Neuronal stem cell (in vitro differentiated cells): ENCODE data around the gene HBA1.
"Not testable (repeated sequence)": the region's sequence is repeated elsewhere in the genome, so short reads cannot be mapped to it uniquely, and the experiment has no call there.

Source experiments
- DNase-seq: peaks from one replicate; pipeline ENCODE4 v3.0.0-alpha.2; 2013; ENCODE audit warnings: low spot score
- H2AFZ ChIP-seq: one replicate; pipeline ENCODE4 v1.6.1; 2013; ENCODE audit warnings: mild to moderate bottlenecking, low read length, inconsistent platforms
- H2AK5ac ChIP-seq: 2 replicates; pipeline ENCODE4 v1.6.1; 2013; ENCODE audit warnings: low read depth, mild to moderate bottlenecking, inconsistent platforms, low read length, moderate library complexity, mixed read lengths
- H2BK120ac ChIP-seq: 2 replicates; pipeline ENCODE4 v1.6.1; 2013; ENCODE audit warnings: low read depth, mild to moderate bottlenecking, inconsistent platforms, low read length, moderate library complexity, mixed read lengths
- H2BK12ac ChIP-seq: one replicate; pipeline ENCODE4 v1.6.1; 2013; ENCODE audit warnings: low read length, inconsistent platforms
- H2BK15ac ChIP-seq: 2 replicates; pipeline ENCODE4 v1.6.1; 2013; ENCODE audit warnings: mild to moderate bottlenecking, low read length, inconsistent platforms, mixed read lengths
- H2BK5ac ChIP-seq: one replicate; pipeline ENCODE4 v1.6.1; 2013; ENCODE audit warnings: inconsistent platforms, mild to moderate bottlenecking, low read length, moderate library complexity
- H3K14ac ChIP-seq: one replicate; pipeline ENCODE4 v1.6.1; 2013; ENCODE audit warnings: low read length, inconsistent platforms
- H3K18ac ChIP-seq: 2 replicates; pipeline ENCODE4 v1.6.1; 2013; ENCODE audit warnings: low read length, inconsistent platforms
- H3K23ac ChIP-seq: 2 replicates; pipeline ENCODE4 v1.6.1; 2013; ENCODE audit warnings: low read depth, mild to moderate bottlenecking, mixed read lengths, low read length, inconsistent platforms; ENCODE audit not compliant: poor library complexity
- H3K27ac ChIP-seq: replicated peaks from 3 replicates; pipeline ENCODE4 v1.5.1; 2013; ENCODE audit warnings: low read length, inconsistent platforms
- H3K27me3 ChIP-seq, 3 experiments: 2 replicates each; pipeline ENCODE4 v1.6.1; 2013; ENCODE audit warnings: low read length in 3 of 3, mild to moderate bottlenecking in 2 of 3, inconsistent platforms in 1 of 3, low read depth in 1 of 3, mixed read lengths in 1 of 3, moderate library complexity in 1 of 3; ENCODE audit not compliant: control insufficient read depth in 3 of 3, insufficient read depth in 3 of 3
- H3K36me3 ChIP-seq, 2 donors: replicated peaks in 1 of 2; 2 replicates each; pipeline ENCODE4 v1.6.1; 2013; ENCODE audit warnings: low read length in 2 of 2; ENCODE audit not compliant: control insufficient read depth in 2 of 2, insufficient read depth in 2 of 2
- H3K4ac ChIP-seq: 2 replicates; pipeline ENCODE4 v1.6.1; 2013; ENCODE audit warnings: inconsistent platforms, mild to moderate bottlenecking, low read length, moderate library complexity
- H3K4me1 ChIP-seq, 2 donors: 1 replicate in 1 of 2; 2 replicates in 1 of 2; pipeline ENCODE4 v1.6.1; 2013; ENCODE audit warnings: low read length in 2 of 2, low read depth in 1 of 2; ENCODE audit not compliant: control insufficient read depth in 2 of 2, insufficient read depth in 1 of 2
- H3K4me2 ChIP-seq: one replicate; pipeline ENCODE4 v1.6.1; 2013; ENCODE audit warnings: mild to moderate bottlenecking, low read length, inconsistent platforms; ENCODE audit not compliant: insufficient read depth, poor library complexity, severe bottlenecking
- H3K4me3 ChIP-seq, 2 donors: 2 replicates each; pipeline ENCODE4 v1.5.1; 2013; ENCODE audit warnings: low read length in 2 of 2, mild to moderate bottlenecking in 2 of 2, inconsistent platforms in 1 of 2, moderate library complexity in 1 of 2
- H3K79me1 ChIP-seq: one replicate; pipeline ENCODE4 v1.6.1; 2013; ENCODE audit warnings: low read depth, mild to moderate bottlenecking, inconsistent platforms, low read length, moderate library complexity
- H3K9ac ChIP-seq: one replicate; pipeline ENCODE4 v1.6.1; 2013; ENCODE audit warnings: mild to moderate bottlenecking, low read depth, low read length, inconsistent platforms; ENCODE audit not compliant: poor library complexity
- H3K9me3 ChIP-seq, 2 donors: replicated peaks in 1 of 2; 2 replicates each; pipeline versions ENCODE3 to v1.6.1; 2013; ENCODE audit warnings: low read length in 2 of 2, mild to moderate bottlenecking in 2 of 2, inconsistent platforms in 1 of 2, low read depth in 1 of 2, mixed read lengths in 1 of 2, moderate library complexity in 1 of 2; ENCODE audit not compliant: control insufficient read depth in 2 of 2, insufficient read depth in 1 of 2
- H4K8ac ChIP-seq: one replicate; pipeline ENCODE4 v1.6.1; 2013; ENCODE audit warnings: low read depth, mild to moderate bottlenecking, inconsistent platforms, low read length, moderate library complexity
- H4K91ac ChIP-seq: one replicate; pipeline ENCODE4 v1.6.1; 2013; ENCODE audit warnings: low read length, low read depth, mild to moderate bottlenecking, inconsistent platforms; ENCODE audit not compliant: poor library complexity
- WGBS, 2 donors: extraction: QIAGEN DNeasy Blood & Tissue Kit; methylation state at CpG; one replicate each; pipeline ENCODE4 v1.1.7; 2013; ENCODE audit warnings: missing lambda C conversion rate in 2 of 2, mixed read lengths in 1 of 2; ENCODE audit not compliant: insufficient read length in 2 of 2, insufficient replicate concordance in 1 of 2; ENCODE audit errors: extremely low coverage in 2 of 2; 5-methylcytosine and 5-hydroxymethylcytosine counted together

The HBA1 gene

GRCh38 chr16:172374-172941, 4.0 kb upstream of the HBA1 start, which contains the start of gene HBA2:
TSS of gene HBA2 (plus strand) at chr16:172876. CDS start at chr16:172913, 37 bp downstream.
- H3K36me3 ChIP-seq, H3K79me1 ChIP-seq, H3K9ac ChIP-seq, H3K4me1 ChIP-seq, H3K27ac ChIP-seq, H2BK120ac ChIP-seq, H2AFZ ChIP-seq, H2BK15ac ChIP-seq, H3K4me3 ChIP-seq, H3K23ac ChIP-seq, H4K91ac ChIP-seq, H2BK12ac ChIP-seq, H3K4me2 ChIP-seq, H3K14ac ChIP-seq, H4K8ac ChIP-seq, H2AK5ac ChIP-seq, H3K9me3 ChIP-seq, H2BK5ac ChIP-seq, H3K4ac ChIP-seq, H3K18ac ChIP-seq, DNase-seq: not testable (repeated sequence)
- WGBS, 2 donors: no CpG with 5 or more reads among the region's 74 CpGs
- peaks cover 23 to 72% (median 66%) of the 10 kb centered on the region in 3 experiments for H3K27me3 ChIP-seq

GRCh38 chr16:173211-173854, 3.1 kb upstream of the HBA1 start:
- not testable (repeated sequence) for H3K9me3 ChIP-seq, H3K36me3 ChIP-seq, H3K14ac ChIP-seq, H3K18ac ChIP-seq, H2BK12ac ChIP-seq, H3K9ac ChIP-seq, H3K4me1 ChIP-seq, H4K91ac ChIP-seq, H2BK120ac ChIP-seq, H3K27ac ChIP-seq, H3K23ac ChIP-seq, H2AFZ ChIP-seq, H3K4me3 ChIP-seq, H4K8ac ChIP-seq, H3K79me1 ChIP-seq, H2BK15ac ChIP-seq, H2BK5ac ChIP-seq, DNase-seq, H3K4me2 ChIP-seq, H2AK5ac ChIP-seq, H3K4ac ChIP-seq
- peaks cover 26 to 72% (median 66%) of the 10 kb centered on the region in 3 experiments for H3K27me3 ChIP-seq
- WGBS, 2 donors: no CpG with 5 or more reads among the region's 44 CpGs

GRCh38 chr16:173928-174769, 2.3 kb upstream of the HBA1 start:
- H3K9me3 ChIP-seq, H3K4me3 ChIP-seq, H2BK120ac ChIP-seq, H3K14ac ChIP-seq, H3K27ac ChIP-seq, H3K4me1 ChIP-seq, H4K8ac ChIP-seq, H4K91ac ChIP-seq, H2BK12ac ChIP-seq, H3K4me2 ChIP-seq, H2BK5ac ChIP-seq, H3K18ac ChIP-seq, H3K36me3 ChIP-seq, H3K4ac ChIP-seq, H2AK5ac ChIP-seq, H3K79me1 ChIP-seq, H3K23ac ChIP-seq, H3K9ac ChIP-seq, H2BK15ac ChIP-seq, DNase-seq, H2AFZ ChIP-seq: not testable (repeated sequence)
- WGBS, 2 donors: no CpG with 5 or more reads among the region's 13 CpGs
- peaks cover 23 to 68% (median 63%) of the 10 kb centered on the region in 3 experiments for H3K27me3 ChIP-seq
